ENCODE results near the gene S100A5. TPM values are rescaled to one million over a fixed set of nuclear protein-coding genes. Genes with fewer than 3 reads are reported as not detected.

The S100A5 gene
- total and polyA plus RNA-seq, 9 of the 15 experiments (the other 6 are each of a cell fraction or from before 2014, with no cell fraction given) = 0.56 to 1.4 (median 0.64) TPM; not detected in 5

DNA sequence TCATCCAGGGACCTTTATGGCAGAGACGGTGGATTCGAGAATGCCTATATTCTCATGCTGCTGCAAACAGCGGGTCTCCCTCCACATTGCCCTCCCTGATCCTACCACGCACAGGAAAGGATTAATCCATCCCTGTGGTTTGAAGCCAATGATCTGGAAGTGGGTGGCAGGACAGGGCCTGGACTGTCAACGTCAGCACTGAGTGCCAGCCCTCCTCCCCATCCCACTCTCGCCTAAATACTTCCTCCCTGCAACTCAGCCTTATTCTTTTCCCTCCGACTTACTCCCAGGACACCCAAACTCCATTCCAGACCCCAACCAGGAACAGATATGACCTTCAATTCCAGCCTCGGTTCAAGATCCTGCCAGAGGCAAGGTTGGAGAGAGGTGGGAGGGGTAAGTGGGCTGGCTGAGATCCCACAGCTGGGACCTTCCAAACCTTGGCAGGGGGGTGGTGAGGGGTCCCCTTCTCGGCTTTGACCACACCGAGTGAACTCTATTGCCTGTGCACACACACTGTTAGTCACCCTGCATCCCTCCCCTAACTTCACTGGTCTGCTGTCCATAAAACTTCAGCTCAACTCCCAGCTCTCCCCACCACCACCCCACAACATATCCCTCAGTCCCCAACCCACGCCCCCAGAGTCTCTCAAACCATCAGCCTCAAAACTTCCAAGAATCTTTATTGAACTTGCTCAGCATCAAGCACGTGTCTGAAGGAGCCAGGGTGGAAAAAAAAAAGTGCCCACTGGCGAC lies 2.4 kb upstream of the S100A5 start:
- Histone ChIP-seq H3K27ac (ENCODE audit: extremely low read depth, low read depth, low read length) (no peak overlapping the region), H3K36me3 (ENCODE audit: control insufficient read depth, insufficient read depth, low read length) (no peaks in the 10 kb centered on the region), H3K9me1 (ENCODE audit: control insufficient read depth, insufficient read depth, low read length) (no peaks in the 10 kb centered on the region), H3K9me3 (replicated peaks; ENCODE audit: control insufficient read depth, insufficient read depth, low read depth, low read length) (no peaks in the 10 kb centered on the region), H2AFZ (ENCODE audit: low read depth, low read length) (peak overlapping the region; percentile 80), H3K4me1 (replicated peaks in 1 of 2; ENCODE audit: control insufficient read depth in 2 of 2, insufficient read depth in 2 of 2, low read length in 2 of 2) (peaks cover 76 to 80% of the 10 kb centered on the region in 2 experiments), H3K4me2 (ENCODE audit: insufficient read depth, low read length) (peak overlapping the region; percentile 71; the same call in 1 of the 2 replicates), H3K9ac (ENCODE audit: insufficient read depth in 1 of 2, low read depth in 2 of 2, low read length in 2 of 2) (peak overlapping the region in 1 of 2 experiments; percentile 53; a peak in 1 of 4 replicates), H4K20me1 (replicated peaks; ENCODE audit: control insufficient read depth, insufficient read depth, low read length) (no peaks in the 10 kb centered on the region), H3K79me2 (ENCODE audit: control insufficient read depth, insufficient read depth, low read length) (no peaks in the 10 kb centered on the region), H3K27me3 (ENCODE audit: control insufficient read depth in 2 of 2, insufficient read depth in 2 of 2, low read length in 2 of 2) (no peaks in the 10 kb centered on the region), H3K4me3 (no peak overlapping the region)
- no peak for TF ChIP-seq ZNF77 (CRISPR knock-in tag; IDR thresholded peaks at IDR 0.05)
- TF ChIP-seq, protein P1, sequence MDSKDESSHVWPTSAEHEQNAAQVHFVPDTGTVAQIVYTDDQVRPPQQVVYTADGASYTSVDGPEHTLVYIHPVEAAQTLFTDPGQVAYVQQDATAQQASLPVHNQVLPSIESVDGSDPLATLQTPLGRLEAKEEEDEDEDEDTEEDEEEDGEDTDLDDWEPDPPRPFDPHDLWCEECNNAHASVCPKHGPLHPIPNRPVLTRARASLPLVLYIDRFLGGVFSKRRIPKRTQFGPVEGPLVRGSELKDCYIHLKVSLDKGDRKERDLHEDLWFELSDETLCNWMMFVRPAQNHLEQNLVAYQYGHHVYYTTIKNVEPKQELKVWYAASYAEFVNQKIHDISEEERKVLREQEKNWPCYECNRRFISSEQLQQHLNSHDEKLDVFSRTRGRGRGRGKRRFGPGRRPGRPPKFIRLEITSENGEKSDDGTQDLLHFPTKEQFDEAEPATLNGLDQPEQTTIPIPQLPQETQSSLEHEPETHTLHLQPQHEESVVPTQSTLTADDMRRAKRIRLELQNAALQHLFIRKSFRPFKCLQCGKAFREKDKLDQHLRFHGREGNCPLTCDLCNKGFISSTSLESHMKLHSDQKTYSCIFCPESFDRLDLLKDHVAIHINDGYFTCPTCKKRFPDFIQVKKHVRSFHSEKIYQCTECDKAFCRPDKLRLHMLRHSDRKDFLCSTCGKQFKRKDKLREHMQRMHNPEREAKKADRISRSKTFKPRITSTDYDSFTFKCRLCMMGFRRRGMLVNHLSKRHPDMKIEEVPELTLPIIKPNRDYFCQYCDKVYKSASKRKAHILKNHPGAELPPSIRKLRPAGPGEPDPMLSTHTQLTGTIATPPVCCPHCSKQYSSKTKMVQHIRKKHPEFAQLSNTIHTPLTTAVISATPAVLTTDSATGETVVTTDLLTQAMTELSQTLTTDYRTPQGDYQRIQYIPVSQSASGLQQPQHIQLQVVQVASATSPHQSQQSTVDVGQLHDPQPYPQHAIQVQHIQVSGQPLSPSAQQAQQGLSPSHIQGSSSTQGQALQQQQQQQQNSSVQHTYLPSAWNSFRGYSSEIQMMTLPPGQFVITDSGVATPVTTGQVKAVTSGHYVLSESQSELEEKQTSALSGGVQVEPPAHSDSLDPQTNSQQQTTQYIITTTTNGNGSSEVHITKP (IDR thresholded peaks at IDR 0.05; ENCODE audit: partially characterized antibody) = peak; percentile 89
- ChIA-PET POLR2A (interaction anchor here (0.6 to 2.2 kb wide), 2 partner anchors 84 to 1599 kb away, joined by 3 to 9 read pairs; partner anchors contain the start of gene S100A13), CTCF (ENCODE audit: low intra/inter-chr PET ratio) (no interaction called here)
- 45% methylated on average over 13 of the region's 13 CpGs for WGBS (ENCODE audit: insufficient coverage, low coverage, missing lambda C conversion rate)
- in situ Hi-C loops (cut with MboI) (no loop called here), intact Hi-C loops (cut with micrococcal nuclease) (no loop called here)
- BruUV-seq (replicated peaks) = no TSS peak
- no peak for FAIRE-seq
- no peak for DNase-seq (ENCODE audit: extremely low read depth in 1 of 4, low spot score in 3 of 4)
- no peak for ATAC-seq

Measured in K562 (cell line).